Activated T-cell treated with anti-CD3 and anti-CD28 coated beads, Interleukin-2, amount 50 U/mL, for 1 hour (primary cell): ENCODE measurements around the gene GRM5.
"Not testable (repeated sequence)": the region's sequence is repeated elsewhere in the genome, so short reads cannot be mapped to it uniquely, and the experiment has no call there.

ENCODE experiments used
- DNase-seq: peaks from one replicate; pipeline ENCODE4 v3.0.0-alpha.2; 2020

GRM5 gene

GRCh38 chr11:88484873-88485621, 580.7 kb downstream of the GRM5 start:
- peak; percentile 21 for DNase-seq

GRCh38 chr11:88482871-88483301, 582.9 kb downstream of the GRM5 start:
- DNase-seq, result no peak

GRCh38 chr11:88480223-88480622, 585.6 kb downstream of the GRM5 start:
- DNase-seq, result no peak

GRCh38 chr11:88478136-88478815, 587.5 kb downstream of the GRM5 start:
- no peak for DNase-seq

GRCh38 chr11:88475991-88476418, 589.8 kb downstream of the GRM5 start:
- no peak for DNase-seq

GRCh38 chr11:88474655-88475054, 591.1 kb downstream of the GRM5 start:
- DNase-seq, result no peak

GRCh38 chr11:88469561-88470225, 596.1 kb downstream of the GRM5 start:
- no peak for DNase-seq

GRCh38 chr11:88464528-88464927, 601.3 kb downstream of the GRM5 start:
- DNase-seq, result no peak

- not testable (repeated sequence) for DNase-seq
Measured at GRCh38 chr11:88463301-88463700, 602.5 kb downstream of the GRM5 start.

GRCh38 chr11:88458047-88458446, 607.7 kb downstream of the GRM5 start:
- not testable (repeated sequence) for DNase-seq

- DNase-seq, result no peak
Measured at GRCh38 chr11:88455974-88456373, 609.8 kb downstream of the GRM5 start.

- no peak for DNase-seq
Measured at GRCh38 chr11:88454881-88455280, 610.9 kb downstream of the GRM5 start.
